ENCODE data around the gene HSD17B1. TPM values are rescaled to one million over a fixed set of nuclear protein-coding genes. Genes with fewer than 3 reads are reported as not detected.

Gene HSD17B1
- total and polyA plus RNA-seq, 2 donors (not counting 3 experiments of a cell fraction or from before 2014, with no cell fraction given), result 0.22 to 1.0 TPM

DNA sequence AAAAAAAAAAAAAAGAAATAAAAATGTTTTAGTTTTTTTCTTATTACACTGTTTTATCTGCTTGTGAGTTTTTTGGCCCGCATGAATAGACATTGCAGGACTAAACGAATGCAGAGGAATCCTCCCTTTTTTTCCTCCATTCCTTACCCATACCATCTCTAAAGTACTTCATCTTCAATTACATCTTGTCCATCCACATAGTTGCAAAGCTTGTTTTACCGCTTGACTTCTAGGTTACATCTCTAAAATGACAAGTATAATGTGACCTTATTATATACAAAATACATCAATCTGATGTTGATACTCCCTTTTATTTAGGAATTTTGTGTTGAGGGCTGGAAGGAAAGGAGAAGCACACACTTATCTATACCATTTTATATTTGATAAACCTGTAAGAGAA lies 43.7 kb downstream of the HSD17B1 start:
- Histone ChIP-seq H3K4me3 (replicated peaks in 1 of 3; ENCODE audit: insufficient read depth in 1 of 3, low read depth in 1 of 3, low read length in 3 of 3) (no peak overlapping the region), H2AFZ (ENCODE audit: low read depth, low read length) (no peak overlapping the region), H4K20me1 (replicated peaks; ENCODE audit: control insufficient read depth, extremely low read depth, insufficient read depth, low read length) (no peaks in the 10 kb centered on the region), H3K36me3 (ENCODE audit: control insufficient read depth in 2 of 2, extremely low read depth in 1 of 2, insufficient read depth in 2 of 2, low read length in 2 of 2) (peaks cover 3 to 6% of the 10 kb centered on the region in 2 experiments), H3K9ac (replicated peaks; ENCODE audit: extremely low read depth, insufficient read depth, low read length) (no peak overlapping the region), H3K27ac (ENCODE audit: insufficient read depth, low read depth, low read length) (no peak overlapping the region), H3K79me2 (ENCODE audit: control insufficient read depth, insufficient read depth, low read length) (peaks cover 2% of the 10 kb centered on the region), H3K9me1 (replicated peaks; ENCODE audit: control insufficient read depth, extremely low read depth, insufficient read depth, low read length) (no peaks in the 10 kb centered on the region), H3K4me2 (ENCODE audit: insufficient read depth, low read length) (no peak overlapping the region), H3K9me3 (replicated peaks; ENCODE audit: control insufficient read depth, insufficient read depth, low read length) (no peaks in the 10 kb centered on the region), H3K4me1 (ENCODE audit: control insufficient read depth, extremely low read depth, insufficient read depth, low read length) (no peaks in the 10 kb centered on the region), H3K27me3 (ENCODE audit: control insufficient read depth in 2 of 2, insufficient read depth in 2 of 2, low read length in 2 of 2) (no peaks in the 10 kb centered on the region)
- intact Hi-C loops (cut with micrococcal nuclease) (no loop called here), dilution Hi-C loops (cut with MboI; ENCODE audit: extremely low pct_ligation_motif_present, low sequenced_read_pairs) (no loop called here)
- DNase-seq (ENCODE audit: low read depth, low spot score) (no peak), FAIRE-seq (no peak)
- BruUV-seq (replicated peaks), result no TSS peak
- ChIA-PET CTCF (interaction anchor here (2.6 kb wide), 1 partner anchor 18 kb away, joined by 10 read pairs; the partner anchor contains the start of gene PSMC3IP), POLR2A (no interaction called here)
- TF ChIP-seq JUN (IDR thresholded peaks at IDR 0.05; ENCODE audit: borderline replicate concordance, insufficient read depth, insufficient read length, low read depth), result no peak

DNA sequence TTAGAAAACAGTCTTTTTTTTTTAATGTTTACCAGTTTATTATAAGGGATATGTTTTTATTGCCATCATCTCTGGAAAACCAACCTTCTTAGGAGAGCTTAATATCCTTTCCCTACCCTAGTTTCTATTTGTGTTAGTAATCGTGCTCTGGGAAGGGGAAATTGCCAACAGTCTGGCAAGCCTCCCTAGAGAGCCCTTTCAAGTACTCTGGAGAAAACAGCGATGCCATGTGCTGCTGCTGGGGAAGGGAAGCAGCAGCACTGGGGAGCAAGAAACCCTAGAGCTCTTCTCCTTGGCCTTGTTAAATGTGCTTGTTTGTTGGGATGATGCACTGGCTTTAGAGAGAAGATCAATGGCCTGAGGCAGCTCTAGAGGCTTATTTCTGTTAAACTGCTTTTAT lies 46.2 kb downstream of the HSD17B1 start:
- peaks cover 17% of the 10 kb centered on the region for H3K79me2 ChIP-seq (ENCODE audit: control insufficient read depth, insufficient read depth, low read length)
- CTCF ChIA-PET, result interaction anchor here (1.2 to 2.6 kb wide), 4 partner anchors 9 to 84 kb away, joined by 3 to 10 read pairs (median 4); partner anchors contain the start of genes CNTNAP1 and PSMC3IP
- H2AFZ ChIP-seq (ENCODE audit: low read depth, low read length), result no peak overlapping the region
- H4K20me1 ChIP-seq (replicated peaks; ENCODE audit: control insufficient read depth, extremely low read depth, insufficient read depth, low read length), result peaks cover 4% of the 10 kb centered on the region
- no peaks in the 10 kb centered on the region for H3K4me1 ChIP-seq (ENCODE audit: control insufficient read depth, extremely low read depth, insufficient read depth, low read length)
- no peaks in the 10 kb centered on the region for H3K9me3 ChIP-seq (replicated peaks; ENCODE audit: control insufficient read depth, insufficient read depth, low read length)
- dilution Hi-C loops (cut with MboI; ENCODE audit: extremely low pct_ligation_motif_present, low sequenced_read_pairs) (no loop called here), intact Hi-C loops (cut with micrococcal nuclease) (no loop called here)
- no peak overlapping the region for H3K9ac ChIP-seq (replicated peaks; ENCODE audit: extremely low read depth, insufficient read depth, low read length)
- no peak overlapping the region for H3K27ac ChIP-seq (ENCODE audit: insufficient read depth, low read depth, low read length)
- H3K4me3 ChIP-seq (replicated peaks in 1 of 3; ENCODE audit: insufficient read depth in 1 of 3, low read depth in 1 of 3, low read length in 3 of 3), result no peak overlapping the region
- no TSS peak for BruUV-seq (replicated peaks)
- H3K4me2 ChIP-seq (ENCODE audit: insufficient read depth, low read length), result no peak overlapping the region
- H3K36me3 ChIP-seq (ENCODE audit: control insufficient read depth in 2 of 2, extremely low read depth in 1 of 2, insufficient read depth in 2 of 2, low read length in 2 of 2), result no peaks in the 10 kb centered on the region
- DNase-seq (ENCODE audit: low read depth, low spot score) (no peak), FAIRE-seq (no peak)
- peaks cover 2% of the 10 kb centered on the region for H3K9me1 ChIP-seq (replicated peaks; ENCODE audit: control insufficient read depth, extremely low read depth, insufficient read depth, low read length)
- TF ChIP-seq, protein P1, sequence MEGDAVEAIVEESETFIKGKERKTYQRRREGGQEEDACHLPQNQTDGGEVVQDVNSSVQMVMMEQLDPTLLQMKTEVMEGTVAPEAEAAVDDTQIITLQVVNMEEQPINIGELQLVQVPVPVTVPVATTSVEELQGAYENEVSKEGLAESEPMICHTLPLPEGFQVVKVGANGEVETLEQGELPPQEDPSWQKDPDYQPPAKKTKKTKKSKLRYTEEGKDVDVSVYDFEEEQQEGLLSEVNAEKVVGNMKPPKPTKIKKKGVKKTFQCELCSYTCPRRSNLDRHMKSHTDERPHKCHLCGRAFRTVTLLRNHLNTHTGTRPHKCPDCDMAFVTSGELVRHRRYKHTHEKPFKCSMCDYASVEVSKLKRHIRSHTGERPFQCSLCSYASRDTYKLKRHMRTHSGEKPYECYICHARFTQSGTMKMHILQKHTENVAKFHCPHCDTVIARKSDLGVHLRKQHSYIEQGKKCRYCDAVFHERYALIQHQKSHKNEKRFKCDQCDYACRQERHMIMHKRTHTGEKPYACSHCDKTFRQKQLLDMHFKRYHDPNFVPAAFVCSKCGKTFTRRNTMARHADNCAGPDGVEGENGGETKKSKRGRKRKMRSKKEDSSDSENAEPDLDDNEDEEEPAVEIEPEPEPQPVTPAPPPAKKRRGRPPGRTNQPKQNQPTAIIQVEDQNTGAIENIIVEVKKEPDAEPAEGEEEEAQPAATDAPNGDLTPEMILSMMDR (IDR thresholded peaks at IDR 0.05; ENCODE audit: extremely low read depth in 1 of 2, insufficient read depth in 1 of 2, low read depth in 1 of 2, low read length in 2 of 2), result no peak
- no peak for TF ChIP-seq EZH2 (IDR thresholded peaks at IDR 0.05; ENCODE audit: borderline replicate concordance, low read depth, low read length, severe bottlenecking)
- no peak for TF ChIP-seq MYC (IDR thresholded peaks at IDR 0.05; ENCODE audit: low read depth, low read length)
- TF ChIP-seq POLR2AphosphoS5 (IDR thresholded peaks at IDR 0.05; ENCODE audit: insufficient read depth, low read depth, low read length), result no peak
- TF ChIP-seq GATA2 (IDR thresholded peaks at IDR 0.05; ENCODE audit: insufficient read depth, insufficient read length, low read depth, low read length), result no peak
- no peak for TF ChIP-seq JUN (IDR thresholded peaks at IDR 0.05; ENCODE audit: borderline replicate concordance, insufficient read depth, insufficient read length, low read depth)
- TF ChIP-seq FOS (IDR thresholded peaks at IDR 0.05; ENCODE audit: borderline replicate concordance, insufficient read depth, low read length), result no peak
- no peak for TF ChIP-seq POLR2A (IDR thresholded peaks at IDR 0.05; ENCODE audit: low read depth, low read length)
- TF ChIP-seq, protein P2, sequence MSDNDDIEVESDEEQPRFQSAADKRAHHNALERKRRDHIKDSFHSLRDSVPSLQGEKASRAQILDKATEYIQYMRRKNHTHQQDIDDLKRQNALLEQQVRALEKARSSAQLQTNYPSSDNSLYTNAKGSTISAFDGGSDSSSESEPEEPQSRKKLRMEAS (IDR thresholded peaks at IDR 0.05; ENCODE audit: insufficient read depth, insufficient read length), result no peak
- no peaks in the 10 kb centered on the region for H3K27me3 ChIP-seq (ENCODE audit: control insufficient read depth in 2 of 2, insufficient read depth in 2 of 2, low read length in 2 of 2)
- POLR2A ChIA-PET, result no interaction called here
